Kidney epithelial cell (primary cell): ENCODE measurements around the gene BTN3A1. TPM values are rescaled to one million over a fixed set of nuclear protein-coding genes. Genes with fewer than 3 reads are reported as not detected.
"Not testable (repeated sequence)": the region's sequence is repeated elsewhere in the genome, so short reads cannot be mapped to it uniquely, and the experiment has no call there.

Experiments used
- DNase-seq: peaks from one replicate; pipeline ENCODE4 v3.0.0-alpha.2; 2010; ENCODE audit warnings: low read depth
- H3K27me3 ChIP-seq: 2 replicates; pipeline ENCODE4 v1.6.0; 2011; ENCODE audit warnings: low read length; ENCODE audit not compliant: control insufficient read depth, insufficient read depth
- H3K36me3 ChIP-seq: 2 replicates; pipeline ENCODE4 v1.5.1; 2011; ENCODE audit warnings: low read length; ENCODE audit not compliant: control insufficient read depth, insufficient read depth
- H3K4me3 ChIP-seq: 2 replicates; pipeline ENCODE4 v1.5.1; 2011; ENCODE audit warnings: low read depth, mild to moderate bottlenecking, control low read depth, low read length
- total RNA-seq: library from RNA; depleted of rRNA; stranded (reverse); fragments of >200 nt; gene quantifications from 2 replicates; pipeline ENCODE4 v1.2.3, GENCODE V29; 2015
- TF ChIP-seq, protein P1 (sequence below): IDR thresholded peaks from 2 replicates; pipeline ENCODE4 v1.5.1; 2011; ENCODE audit warnings: mild to moderate bottlenecking, moderate library complexity, low read length, control low read depth, inconsistent platforms; ENCODE audit not compliant: insufficient read depth, poor library complexity, severe bottlenecking

BTN3A1 gene
- total RNA-seq, 1 donor from 2014 or later, result 11.7 TPM

DNA sequence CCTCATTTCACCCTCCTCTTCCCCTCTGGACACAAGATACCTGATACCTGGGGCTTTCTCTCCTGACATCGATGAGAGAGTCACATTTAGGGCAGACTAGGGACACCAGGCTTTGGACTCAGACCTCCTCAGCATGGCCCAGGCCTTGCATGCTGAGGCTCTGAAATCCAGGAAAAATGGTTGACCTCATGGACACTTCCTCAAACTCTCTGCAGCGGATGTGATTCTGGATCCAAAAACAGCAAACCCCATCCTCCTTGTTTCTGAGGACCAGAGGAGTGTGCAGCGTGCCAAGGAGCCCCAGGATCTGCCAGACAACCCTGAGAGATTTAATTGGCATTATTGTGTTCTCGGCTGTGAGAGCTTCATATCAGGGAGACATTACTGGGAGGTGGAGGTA lies 10.9 kb downstream of the BTN3A1 start:
- TF ChIP-seq, protein P1, sequence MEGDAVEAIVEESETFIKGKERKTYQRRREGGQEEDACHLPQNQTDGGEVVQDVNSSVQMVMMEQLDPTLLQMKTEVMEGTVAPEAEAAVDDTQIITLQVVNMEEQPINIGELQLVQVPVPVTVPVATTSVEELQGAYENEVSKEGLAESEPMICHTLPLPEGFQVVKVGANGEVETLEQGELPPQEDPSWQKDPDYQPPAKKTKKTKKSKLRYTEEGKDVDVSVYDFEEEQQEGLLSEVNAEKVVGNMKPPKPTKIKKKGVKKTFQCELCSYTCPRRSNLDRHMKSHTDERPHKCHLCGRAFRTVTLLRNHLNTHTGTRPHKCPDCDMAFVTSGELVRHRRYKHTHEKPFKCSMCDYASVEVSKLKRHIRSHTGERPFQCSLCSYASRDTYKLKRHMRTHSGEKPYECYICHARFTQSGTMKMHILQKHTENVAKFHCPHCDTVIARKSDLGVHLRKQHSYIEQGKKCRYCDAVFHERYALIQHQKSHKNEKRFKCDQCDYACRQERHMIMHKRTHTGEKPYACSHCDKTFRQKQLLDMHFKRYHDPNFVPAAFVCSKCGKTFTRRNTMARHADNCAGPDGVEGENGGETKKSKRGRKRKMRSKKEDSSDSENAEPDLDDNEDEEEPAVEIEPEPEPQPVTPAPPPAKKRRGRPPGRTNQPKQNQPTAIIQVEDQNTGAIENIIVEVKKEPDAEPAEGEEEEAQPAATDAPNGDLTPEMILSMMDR, result no peak
- DNase-seq, result no peak
- Histone ChIP-seq H3K27me3 (no peaks in the 10 kb centered on the region), H3K36me3 (no peaks in the 10 kb centered on the region), H3K4me3 (no peak overlapping the region)

DNA sequence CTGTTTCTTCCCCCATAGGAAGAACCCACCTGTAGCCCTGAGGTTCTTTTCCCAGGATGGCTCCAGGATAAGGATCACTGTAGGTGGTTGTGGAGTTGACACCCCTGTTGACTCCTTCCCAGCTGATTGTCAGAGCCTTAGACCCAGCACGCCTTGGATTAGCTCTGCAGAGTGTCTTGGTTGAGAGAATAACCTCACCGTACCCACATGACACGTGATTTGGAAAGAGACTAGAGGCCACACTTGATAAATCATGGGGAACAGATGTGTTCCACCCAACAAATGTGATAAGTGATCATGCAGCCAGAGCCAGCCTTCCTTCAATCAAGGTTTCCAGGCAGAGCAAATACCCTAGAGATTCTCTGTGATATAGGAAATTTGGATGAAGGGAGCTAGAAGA lies 12.2 kb downstream of the BTN3A1 start:
- H3K36me3 ChIP-seq, result no peaks in the 10 kb centered on the region
- TF ChIP-seq, protein P1, result no peak
- no peak for DNase-seq

DNA sequence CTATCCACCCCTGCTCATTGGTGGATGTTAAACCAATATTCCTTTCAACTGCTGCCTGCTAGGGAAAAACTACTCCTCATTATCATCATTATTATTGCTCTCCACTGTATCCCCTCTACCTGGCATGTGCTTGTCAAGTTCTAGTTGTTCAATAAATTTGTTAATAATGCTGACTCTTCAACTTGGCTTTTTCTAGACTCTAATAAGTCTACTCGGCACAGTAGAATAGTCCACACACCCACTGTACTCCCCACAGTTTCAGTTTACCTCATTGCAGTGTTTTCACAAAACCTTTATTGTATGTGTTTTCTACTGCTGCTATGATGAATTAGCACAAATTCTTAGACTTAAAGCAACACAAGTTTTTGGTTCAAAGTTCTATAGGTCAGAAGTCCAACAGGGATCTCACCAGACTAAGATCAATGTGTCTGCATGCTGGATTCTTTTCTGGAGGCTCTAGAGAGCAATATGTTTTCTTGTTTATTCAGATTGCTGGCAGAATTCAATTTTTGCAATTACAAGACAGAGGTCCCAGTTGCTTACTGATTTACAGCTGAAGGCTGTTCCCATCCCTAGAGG lies 13.1 kb downstream of the BTN3A1 start:
- H3K27me3 ChIP-seq, result no peaks in the 10 kb centered on the region
- no peak overlapping the region for H3K4me3 ChIP-seq
- no peak for DNase-seq
- H3K36me3 ChIP-seq, result no peaks in the 10 kb centered on the region
- TF ChIP-seq, protein P1, result no peak

More for the DNA sequence above, 12.2 kb downstream of the BTN3A1 start:
- no peak overlapping the region for H3K4me3 ChIP-seq
- H3K27me3 ChIP-seq, result no peaks in the 10 kb centered on the region

DNA sequence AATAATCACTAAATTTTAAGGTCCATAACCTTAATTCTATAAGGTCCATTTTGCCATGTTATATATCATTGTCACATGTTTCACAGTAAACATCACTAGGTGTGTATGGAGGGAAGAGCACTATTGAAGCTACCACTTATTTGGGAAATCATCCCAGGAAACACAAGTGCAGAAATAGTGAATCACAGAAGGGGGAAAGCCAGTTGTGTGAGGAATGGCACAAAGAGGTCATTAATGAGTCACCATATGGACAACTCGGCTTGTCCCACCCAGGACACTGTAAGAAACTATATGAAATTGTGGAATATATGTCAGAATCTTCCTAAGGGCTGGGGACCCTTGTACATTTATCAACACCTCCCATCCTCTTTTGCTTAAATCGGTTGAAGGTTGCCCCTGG lies 13.7 kb downstream of the BTN3A1 start:
- H3K4me3 ChIP-seq, result no peak overlapping the region

DNA sequence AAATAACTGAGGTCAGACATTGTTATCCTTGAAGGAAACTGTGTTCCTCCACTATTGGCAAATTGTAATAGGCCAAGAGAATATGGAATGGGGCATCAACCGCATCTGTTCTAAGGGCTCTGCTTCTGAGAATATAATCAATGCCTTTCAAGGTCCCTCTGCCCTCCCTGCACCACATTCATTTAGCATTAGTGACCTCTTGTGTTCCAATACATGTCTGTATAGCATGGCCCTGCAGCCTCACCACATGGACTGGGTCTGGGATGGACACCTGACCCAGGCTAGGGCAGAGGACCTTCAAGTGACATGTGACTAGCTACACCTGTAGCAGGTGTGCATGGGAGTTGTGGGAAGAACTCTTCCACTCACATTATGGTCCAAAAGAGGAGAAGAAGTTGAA lies 14.2 kb downstream of the BTN3A1 start:
- H3K36me3 ChIP-seq, result no peaks in the 10 kb centered on the region
- TF ChIP-seq, protein P1, result no peak
- no peak for DNase-seq

More for the DNA sequence above, 13.7 kb downstream of the BTN3A1 start:
- no peaks in the 10 kb centered on the region for H3K36me3 ChIP-seq
- TF ChIP-seq, protein P1, result no peak
- H3K27me3 ChIP-seq, result no peaks in the 10 kb centered on the region
- no peak for DNase-seq

DNA sequence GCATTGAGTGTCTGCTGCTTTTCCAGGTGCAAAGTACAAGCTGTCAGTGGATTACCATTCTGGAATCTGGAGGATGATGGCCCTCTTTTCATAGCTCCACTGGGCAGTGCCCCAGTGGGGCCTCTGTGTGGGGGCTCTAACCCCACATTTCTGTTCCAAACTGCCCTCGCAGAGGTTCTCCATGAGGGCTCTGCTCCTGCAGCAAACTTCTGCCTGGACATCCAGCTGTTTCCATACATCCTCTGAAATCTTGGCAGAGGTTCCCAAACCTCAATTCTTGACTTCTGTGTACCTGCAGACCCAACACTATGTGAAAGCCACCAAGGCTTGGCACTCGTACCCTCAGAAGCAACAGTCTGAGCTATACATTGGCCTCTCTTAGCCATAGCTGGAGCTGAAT lies 16.0 kb downstream of the BTN3A1 start:
- not testable (repeated sequence) for H3K36me3 ChIP-seq, H3K27me3 ChIP-seq, H3K4me3 ChIP-seq, DNase-seq

More for the DNA sequence above, 14.2 kb downstream of the BTN3A1 start:
- H3K4me3 ChIP-seq, result no peak overlapping the region
- no peaks in the 10 kb centered on the region for H3K27me3 ChIP-seq

DNA sequence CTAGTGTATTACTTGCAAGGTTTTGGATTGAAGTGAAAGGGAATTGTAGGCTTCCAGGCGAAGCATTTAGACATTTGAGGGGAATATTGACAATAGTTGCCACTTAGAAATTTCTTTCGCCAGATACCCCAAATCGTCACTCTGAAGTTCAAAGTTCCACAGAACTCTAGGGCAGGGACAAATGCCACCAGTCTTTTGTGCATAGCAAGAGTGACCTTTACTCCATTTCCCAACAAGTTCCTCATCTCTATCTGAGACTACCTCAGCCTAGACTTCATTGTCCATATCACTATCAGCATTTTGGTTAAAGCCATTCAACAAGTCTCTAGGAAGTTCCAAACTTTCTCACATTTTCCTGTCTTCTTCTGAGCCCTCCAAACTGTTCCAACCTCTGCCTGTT lies 16.7 kb downstream of the BTN3A1 start:
- H3K36me3 ChIP-seq, DNase-seq, H3K4me3 ChIP-seq, H3K27me3 ChIP-seq: not testable (repeated sequence)
